ENCODE results near the gene MYO10.

The MYO10 gene

GRCh38 chr5:16807547-16807864, 128.6 kb downstream of the MYO10 start:
- DNase-seq = no peak

- DNase-seq = no peak
Measured at GRCh38 chr5:16806711-16807546, 129.2 kb downstream of the MYO10 start.

GRCh38 chr5:16805486-16805885, 130.6 kb downstream of the MYO10 start:
- no peak for DNase-seq

GRCh38 chr5:16803831-16804230, 132.3 kb downstream of the MYO10 start:
- no peak for DNase-seq

GRCh38 chr5:16800477-16800876, 135.6 kb downstream of the MYO10 start:
- no peak for DNase-seq

GRCh38 chr5:16799796-16800195, 136.3 kb downstream of the MYO10 start:
- DNase-seq = no peak

GRCh38 chr5:16797951-16798350, 138.1 kb downstream of the MYO10 start:
- DNase-seq = no peak

- no peak for DNase-seq
Measured at GRCh38 chr5:16794269-16794913, 141.7 kb downstream of the MYO10 start.

GRCh38 chr5:16792598-16793275, 143.4 kb downstream of the MYO10 start:
- DNase-seq = no peak

GRCh38 chr5:16791904-16792597, 144.0 kb downstream of the MYO10 start:
- no peak for DNase-seq

GRCh38 chr5:16791036-16791705, 144.9 kb downstream of the MYO10 start:
- peak; percentile 38 for DNase-seq

- DNase-seq = no peak
Measured at GRCh38 chr5:16788957-16789356, 147.1 kb downstream of the MYO10 start.

- no peak for DNase-seq
Measured at GRCh38 chr5:16787278-16787677, 148.8 kb downstream of the MYO10 start.

GRCh38 chr5:16784843-16785791, 151.0 kb downstream of the MYO10 start:
- DNase-seq = no peak

- DNase-seq = no peak
Measured at GRCh38 chr5:16784088-16784487, 152.0 kb downstream of the MYO10 start.

GRCh38 chr5:16781828-16782626, 154.1 kb downstream of the MYO10 start:
- no peak for DNase-seq

- DNase-seq = no peak
Measured at GRCh38 chr5:16780325-16780724, 155.8 kb downstream of the MYO10 start.

- DNase-seq = no peak
Measured at GRCh38 chr5:16777432-16777831, 158.7 kb downstream of the MYO10 start.

- DNase-seq = no peak
Measured at GRCh38 chr5:16776611-16777251, 159.4 kb downstream of the MYO10 start.

GRCh38 chr5:16774806-16775205, 161.3 kb downstream of the MYO10 start:
- DNase-seq = no peak

All from NCI-H1417 treated with DMSO at 0.1 percent for 48 hours (cell line).